Ovary (tissue), 9 donors: ENCODE data around the gene UGT1A3. TPM values are rescaled to one million over a fixed set of nuclear protein-coding genes. Genes with fewer than 3 reads are reported as not detected.
A peak's percentile ranks its signal among the peaks of the same experiment; 100 is the strongest.

ENCODE experiments used
- DNase-seq, 5 donors: peaks; one replicate each; pipeline ENCODE4 v3.0.0-alpha.2; 2019 to 2020
- H3K27ac ChIP-seq, 2 donors: fragments of 200-600 bp; one replicate each; pipeline versions ENCODE4 v1.5.1 to v1.8.0; 2019 to 2022
- H3K27me3 ChIP-seq: fragments of 200-600 bp; one replicate; pipeline ENCODE4 v1.8.0; 2022
- H3K36me3 ChIP-seq: fragments of 200-600 bp; sonication (generic); one replicate; pipeline ENCODE4 v1.5.1; 2019
- H3K4me1 ChIP-seq: one replicate; pipeline ENCODE4 v1.8.1; 2013; ENCODE audit warnings: mild to moderate bottlenecking, moderate library complexity; ENCODE audit not compliant: insufficient read depth
- H3K4me3 ChIP-seq: fragments of 200-600 bp; sonication (generic); one replicate; pipeline ENCODE4 v1.5.1; 2017
- H3K9me3 ChIP-seq, 2 donors: fragments of 200-600 bp in 1 of 2; sonication (generic) in 1 of 2; one replicate each; pipeline versions ENCODE4 v1.5.1 to v1.8.1; 2013 to 2019; ENCODE audit warnings: mild to moderate bottlenecking in 1 of 2, moderate library complexity in 1 of 2
- EP300 ChIP-seq: sonication (generic); formaldehyde crosslinking; IDR thresholded peaks from one replicate; pipeline ENCODE4 v1.6.1; 2017; ENCODE audit warnings: antibody characterized with exemption
- POLR2A ChIP-seq: fragments of 450-650 bp; IDR thresholded peaks from one replicate; pipeline ENCODE4 v1.6.1; 2017; ENCODE audit warnings: antibody characterized with exemption, mild to moderate bottlenecking, moderate library complexity
- WGBS, 3 donors: extraction: QIAGEN DNeasy Blood & Tissue Kit in 1 of 3; methylation state at CpG; one replicate each; pipeline versions ENCODE4 v1.1.5 to v1.1.7; 2013 to 2017; 5-methylcytosine and 5-hydroxymethylcytosine counted together
- intact Hi-C, 4 donors: fragments of 100-400 bp; cut with DNase I; formaldehyde crosslinking; loops; one replicate each; pipeline versions ENCODE4 v1.11.0 to v1.15.1; 2022 to 2023
- polyA plus RNA-seq, 2 donors: library from polyadenylated mRNA; stranded (reverse); fragments of 200-250 nt in 1 of 2; fragments of 350-450 nt in 1 of 2; fragmentation: Illumina TruSeq in 1 of 2; extraction: RNeasy Lipid Tissue Mini Kit (QIAGEN cat#74804) in 1 of 2; gene quantifications; one replicate each; pipeline ENCODE4 v1.2.3, GENCODE V29; 2013 to 2014
- total RNA-seq, 7 donors: library from RNA; depleted of rRNA in 2 of 7; stranded (reverse); fragments of >200 nt in 2 of 7; fragmentation: NEBNext Ultra II Directional in 3 of 7; extraction: Animal tissue kit (Norgen Biotek cat#: 25700) in 3 of 7; gene quantifications; one replicate each; pipeline versions ENCODE4 v1.1.0 to v1.2.4, GENCODE V29; 2016 to 2023
- TF ChIP-seq, protein P1 (sequence below), 3 donors: fragments of 450-650 bp in 2 of 3; fragments of 200-600 bp in 1 of 3; IDR thresholded peaks; one replicate each; pipeline versions ENCODE4 v1.5.1 to v1.8.0; 2016 to 2022; ENCODE audit warnings: antibody characterized with exemption in 3 of 3, mild to moderate bottlenecking in 1 of 3
- donor health status: DM: no; HTN: no; CAD: no; lungs with moderate emphysema.
- donor health status: DM: no; HTN: no; CAD: no.
- donor health status: Bipolar disorder and iron deficiency.
- donor health status: DM: yes; HTN: yes; CAD: no.
- donor health status: DM: no; HTN: no; CAD: no.
- donor health status: DM: yes; HTN: yes; CAD: no.

UGT1A3 gene
- total and polyA plus RNA-seq, 9 donors: not detected

GRCh38 chr2:233795735-233796171 is 66.9 kb downstream of the UGT1A3 start:
- TF ChIP-seq POLR2A (no peak), EP300 (no peak)
- TF ChIP-seq, protein P1, sequence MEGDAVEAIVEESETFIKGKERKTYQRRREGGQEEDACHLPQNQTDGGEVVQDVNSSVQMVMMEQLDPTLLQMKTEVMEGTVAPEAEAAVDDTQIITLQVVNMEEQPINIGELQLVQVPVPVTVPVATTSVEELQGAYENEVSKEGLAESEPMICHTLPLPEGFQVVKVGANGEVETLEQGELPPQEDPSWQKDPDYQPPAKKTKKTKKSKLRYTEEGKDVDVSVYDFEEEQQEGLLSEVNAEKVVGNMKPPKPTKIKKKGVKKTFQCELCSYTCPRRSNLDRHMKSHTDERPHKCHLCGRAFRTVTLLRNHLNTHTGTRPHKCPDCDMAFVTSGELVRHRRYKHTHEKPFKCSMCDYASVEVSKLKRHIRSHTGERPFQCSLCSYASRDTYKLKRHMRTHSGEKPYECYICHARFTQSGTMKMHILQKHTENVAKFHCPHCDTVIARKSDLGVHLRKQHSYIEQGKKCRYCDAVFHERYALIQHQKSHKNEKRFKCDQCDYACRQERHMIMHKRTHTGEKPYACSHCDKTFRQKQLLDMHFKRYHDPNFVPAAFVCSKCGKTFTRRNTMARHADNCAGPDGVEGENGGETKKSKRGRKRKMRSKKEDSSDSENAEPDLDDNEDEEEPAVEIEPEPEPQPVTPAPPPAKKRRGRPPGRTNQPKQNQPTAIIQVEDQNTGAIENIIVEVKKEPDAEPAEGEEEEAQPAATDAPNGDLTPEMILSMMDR (IDR thresholded peaks at IDR 0.05): no peak
- Histone ChIP-seq H3K9me3 (no peaks in the 10 kb centered on the region), H3K4me3 (no peak overlapping the region), H3K4me1 (no peaks in the 10 kb centered on the region), H3K27me3 (no peaks in the 10 kb centered on the region), H3K36me3 (no peaks in the 10 kb centered on the region), H3K27ac (no peak overlapping the region)
- 88 to 96% (median 92%) methylated on average over 13 of the region's 13 CpGs for WGBS, 3 donors
- intact Hi-C loops: no loop called here
- DNase-seq: no peak

DNA sequence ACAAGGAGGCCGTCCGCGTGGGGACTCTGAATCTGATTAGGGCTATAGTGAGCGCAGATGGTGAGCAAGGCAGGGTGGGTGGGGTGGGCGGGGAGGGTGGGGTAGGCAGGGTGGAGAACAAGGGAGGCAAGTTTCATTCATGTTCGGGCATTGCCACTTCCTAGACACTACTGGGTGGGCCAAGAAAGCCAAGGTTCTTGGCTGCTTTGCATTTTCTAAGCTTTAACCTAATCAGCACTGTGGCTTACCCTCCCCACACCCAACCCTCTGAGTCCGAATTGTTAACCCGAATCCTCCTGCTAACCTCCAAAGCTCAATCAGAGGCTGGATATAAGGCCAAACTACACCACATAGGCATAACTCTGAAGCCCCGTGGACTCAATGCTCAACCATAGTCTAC is 67.4 kb downstream of the UGT1A3 start:
- H3K9me3 ChIP-seq: no peaks in the 10 kb centered on the region
- H3K4me3 ChIP-seq: no peak overlapping the region
- no peak for DNase-seq
- no peak overlapping the region for H3K27ac ChIP-seq
- no peaks in the 10 kb centered on the region for H3K36me3 ChIP-seq
- intact Hi-C loops: no loop called here
- TF ChIP-seq POLR2A (no peak), EP300 (no peak)
- TF ChIP-seq, protein P1 (IDR thresholded peaks at IDR 0.05): no peak
- H3K4me1 ChIP-seq: no peaks in the 10 kb centered on the region
- 75 to 91% (median 81%) methylated on average over 9 of the region's 9 CpGs for WGBS, 3 donors
- no peaks in the 10 kb centered on the region for H3K27me3 ChIP-seq

- Histone ChIP-seq H3K27me3 (no peaks in the 10 kb centered on the region), H3K4me1 (no peaks in the 10 kb centered on the region), H3K9me3 (no peaks in the 10 kb centered on the region), H3K27ac (no peak overlapping the region), H3K4me3 (no peak overlapping the region), H3K36me3 (no peaks in the 10 kb centered on the region)
- WGBS, 3 donors: 71 to 78% (median 77%) methylated on average over 14 of the region's 14 CpGs
- no peak for TF ChIP-seq POLR2A
- TF ChIP-seq, protein P1 (IDR thresholded peaks at IDR 0.05): no peak
- TF ChIP-seq EP300: no peak
- DNase-seq: peak in 1 of 5 donors; percentile 9
- intact Hi-C loops: no loop called here
Observed at GRCh38 chr2:233798335-233799086, 69.7 kb downstream of the UGT1A3 start.

DNA sequence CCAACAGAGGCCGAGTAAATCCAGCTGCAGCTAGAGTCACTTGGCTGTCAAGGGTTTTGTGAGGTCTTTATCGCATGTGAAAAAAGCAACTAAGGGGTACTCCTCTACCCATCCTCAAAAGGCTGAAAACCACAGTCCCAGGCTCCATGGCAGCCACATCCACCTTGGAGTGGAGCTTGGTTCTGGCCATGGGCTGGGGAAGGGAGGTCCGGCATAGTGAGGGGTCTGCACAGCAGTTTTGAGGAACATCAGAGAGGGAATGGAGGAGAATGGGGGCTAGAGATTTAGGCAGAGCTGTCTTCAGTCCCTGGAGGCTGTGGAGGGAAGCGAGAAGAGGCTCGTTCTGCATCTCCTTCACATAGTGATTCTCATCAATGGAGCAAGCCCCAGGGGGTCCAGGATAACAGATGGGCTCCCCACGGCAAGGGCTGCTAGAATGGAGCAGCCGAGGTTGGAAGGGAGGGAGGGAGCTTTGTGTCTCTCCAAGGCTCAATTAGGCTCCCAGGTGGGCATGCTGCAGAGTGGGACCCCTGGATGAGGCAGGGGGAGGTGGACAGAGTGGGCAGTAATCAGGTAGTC is 70.3 kb downstream of the UGT1A3 start:
- no peak overlapping the region for H3K27ac ChIP-seq

More for the DNA sequence above, 70.3 kb downstream of the UGT1A3 start:
- Histone ChIP-seq H3K4me1 (no peaks in the 10 kb centered on the region), H3K9me3 (no peaks in the 10 kb centered on the region), H3K27me3 (no peaks in the 10 kb centered on the region), H3K36me3 (no peaks in the 10 kb centered on the region), H3K4me3 (no peak overlapping the region)
- WGBS, 3 donors: 58 to 61% (median 59%) methylated on average over 7 of the region's 7 CpGs
- no peak for DNase-seq
- TF ChIP-seq, protein P1 (IDR thresholded peaks at IDR 0.05): no peak
- TF ChIP-seq EP300 (no peak), POLR2A (no peak)
- intact Hi-C loops: no loop called here
